ENCODE results near the gene LRP1B. TPM values are rescaled to one million over a fixed set of nuclear protein-coding genes. Genes with fewer than 3 reads are reported as not detected.
A peak's percentile ranks its signal among the peaks of the same experiment; 100 is the strongest.

The LRP1B gene
- total and polyA plus RNA-seq, 2 donors from 2014 or later, result 0.69 to 1.2 TPM

- DNase-seq (peak in 2 of 5 donors; percentile 21 to 29), FAIRE-seq (peak; percentile 47)
- Histone ChIP-seq H3K27me3 (ENCODE audit: control insufficient read depth, insufficient read depth, low read length) (no peaks in the 10 kb centered on the region), H3K9ac (ENCODE audit: low read length in 3 of 3) (no peak overlapping the region), H3K36me3 (ENCODE audit: control insufficient read depth in 2 of 3, insufficient read depth in 3 of 3, low read length in 3 of 3) (no peaks in the 10 kb centered on the region), H3K27ac (ENCODE audit: low read depth in 2 of 2, low read length in 2 of 2) (no peak overlapping the region), H3K4me1 (ENCODE audit: control insufficient read depth in 2 of 3, insufficient read depth in 2 of 3, low read depth in 1 of 3, low read length in 3 of 3) (no peaks in the 10 kb centered on the region), H3K4me3 (ENCODE audit: low read length in 3 of 3) (no peak overlapping the region), H3K9me3 (ENCODE audit: control insufficient read depth in 2 of 3, insufficient read depth in 1 of 3, low read length in 3 of 3) (no peaks in the 10 kb centered on the region)
- intact Hi-C loops (cut with DNase I), result no loop called here
- TF ChIP-seq CTCF (IDR thresholded peaks at IDR 0.05; ENCODE audit: borderline replicate concordance, extremely low read depth, insufficient read depth), result no peak
Observed at GRCh38 chr2:140658760-140659692, 1471.8 kb downstream of the LRP1B start.

- DNase-seq, result no peak
- Histone ChIP-seq H3K9ac (ENCODE audit: low read length in 3 of 3) (no peak overlapping the region), H3K9me3 (ENCODE audit: control insufficient read depth in 2 of 3, insufficient read depth in 1 of 3, low read length in 3 of 3) (no peaks in the 10 kb centered on the region), H3K4me1 (ENCODE audit: control insufficient read depth in 2 of 3, insufficient read depth in 2 of 3, low read depth in 1 of 3, low read length in 3 of 3) (no peaks in the 10 kb centered on the region), H3K4me3 (ENCODE audit: low read length in 3 of 3) (no peak overlapping the region), H3K27me3 (ENCODE audit: control insufficient read depth, insufficient read depth, low read length) (no peaks in the 10 kb centered on the region), H3K36me3 (ENCODE audit: control insufficient read depth in 2 of 3, insufficient read depth in 3 of 3, low read length in 3 of 3) (no peaks in the 10 kb centered on the region), H3K27ac (ENCODE audit: low read depth in 2 of 2, low read length in 2 of 2) (no peak overlapping the region)
- intact Hi-C loops (cut with DNase I), result no loop called here
- TF ChIP-seq CTCF (IDR thresholded peaks at IDR 0.05; ENCODE audit: borderline replicate concordance, extremely low read depth, insufficient read depth), result no peak
- peak; percentile 95 for FAIRE-seq
Observed at GRCh38 chr2:140657657-140658056, 1473.2 kb downstream of the LRP1B start.

GRCh38 chr2:140654565-140654964 is 1476.3 kb downstream of the LRP1B start:
- H3K4me1 ChIP-seq (ENCODE audit: control insufficient read depth in 2 of 3, insufficient read depth in 2 of 3, low read depth in 1 of 3, low read length in 3 of 3), result no peaks in the 10 kb centered on the region
- TF ChIP-seq CTCF (IDR thresholded peaks at IDR 0.05; ENCODE audit: borderline replicate concordance, extremely low read depth, insufficient read depth), result no peak
- FAIRE-seq, result no peak

More at GRCh38 chr2:140654565-140654964, 1476.3 kb downstream of the LRP1B start:
- Histone ChIP-seq H3K27ac (ENCODE audit: low read depth in 2 of 2, low read length in 2 of 2) (no peak overlapping the region), H3K9me3 (ENCODE audit: control insufficient read depth in 2 of 3, insufficient read depth in 1 of 3, low read length in 3 of 3) (no peaks in the 10 kb centered on the region), H3K9ac (ENCODE audit: low read length in 3 of 3) (no peak overlapping the region), H3K4me3 (ENCODE audit: low read length in 3 of 3) (no peak overlapping the region), H3K36me3 (ENCODE audit: control insufficient read depth in 2 of 3, insufficient read depth in 3 of 3, low read length in 3 of 3) (no peaks in the 10 kb centered on the region), H3K27me3 (ENCODE audit: control insufficient read depth, insufficient read depth, low read length) (no peaks in the 10 kb centered on the region)
- no peak for DNase-seq
- intact Hi-C loops (cut with DNase I), result no loop called here
